OCI-LY3 (cell line): ENCODE measurements around the gene GSDME.

ENCODE experiments used
- CTCF ChIP-seq: fragments of 200-600, 300-600 bp; sonication (generic); IDR thresholded peaks from 2 replicates; pipeline ENCODE4 v1.5.1; 2014; ENCODE audit warnings: antibody characterized with exemption, low read length, low read depth
- EZH2phosphoT487 ChIP-seq: fragments of 200-600 bp; shearing (Covaris generic); IDR thresholded peaks from 2 replicates; pipeline ENCODE4 v1.6.1; 2018; ENCODE audit warnings: antibody characterized with exemption, mixed run types, low read depth

GRCh38 chr7:24778543-24779282 lies 21.4 kb upstream of the GSDME start:
- TF ChIP-seq CTCF (no peak), EZH2phosphoT487 (no peak)
